ENCODE data around the gene MTHFD1L.
"Not testable (repeated sequence)": the region's sequence is repeated elsewhere in the genome, so short reads cannot be mapped to it uniquely, and the experiment has no call there.

MTHFD1L gene

DNA sequence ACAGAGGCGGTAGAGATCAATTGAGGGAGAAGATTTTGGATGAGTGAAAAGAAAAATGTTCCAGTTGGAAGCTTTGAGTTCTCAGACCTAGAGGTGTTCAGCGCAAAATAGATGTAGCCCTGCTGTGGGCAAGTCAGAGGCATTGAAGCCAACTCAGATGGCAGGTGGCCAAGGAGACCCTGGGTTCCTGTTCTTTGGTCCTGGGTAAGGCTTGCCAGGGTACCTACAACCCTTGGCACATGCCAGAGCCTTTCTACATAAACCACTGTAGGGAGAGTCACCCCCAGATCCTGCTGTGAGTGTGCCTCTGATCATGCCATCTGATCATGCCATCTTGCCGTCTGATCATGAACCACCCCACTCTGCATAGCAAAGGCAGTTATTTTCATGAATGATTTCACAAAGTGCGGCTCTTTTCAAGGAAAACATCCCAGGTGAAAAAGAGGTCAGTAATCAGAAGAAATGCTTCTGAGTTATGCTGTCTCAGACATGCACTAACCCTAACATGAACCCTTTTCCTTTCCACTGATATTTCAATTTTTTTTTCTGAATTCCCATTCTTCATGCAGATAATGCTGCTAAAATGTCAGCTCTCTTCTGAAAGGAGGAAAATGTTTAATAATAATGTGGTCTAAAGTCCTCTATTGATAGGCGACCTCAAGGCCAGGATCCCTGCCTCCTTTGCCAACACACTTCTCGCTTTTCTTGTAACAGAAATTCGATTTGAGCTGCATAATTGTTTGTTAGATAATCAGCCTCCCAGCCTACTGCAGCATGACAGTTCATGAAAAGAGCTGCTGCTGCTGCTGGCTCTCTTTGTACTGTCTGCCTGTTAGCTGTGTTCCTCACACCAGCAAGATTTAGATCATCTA lies 153.6 kb downstream of the MTHFD1L start:
- DNase-seq: no peak

DNA sequence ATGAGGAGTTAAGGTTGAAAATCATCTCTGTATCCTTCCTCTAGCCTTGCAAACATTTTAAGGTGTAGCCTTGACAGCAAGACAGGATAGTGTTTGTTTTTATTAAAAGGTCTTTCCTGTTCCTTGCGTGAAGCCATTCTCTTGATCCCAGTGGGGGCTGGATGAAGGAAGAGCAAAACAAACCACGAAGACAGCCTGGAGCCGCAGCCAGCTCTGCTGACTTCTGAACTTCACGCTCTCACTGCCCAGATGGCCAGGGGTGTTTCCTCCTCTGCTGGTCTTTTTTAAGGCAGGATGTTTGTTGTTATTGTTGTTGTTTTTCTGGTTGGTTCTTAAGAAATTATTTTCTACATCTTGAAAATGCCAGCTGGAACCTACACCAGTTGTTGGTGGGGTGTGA lies 156.4 kb downstream of the MTHFD1L start:
- no peak for DNase-seq

DNA sequence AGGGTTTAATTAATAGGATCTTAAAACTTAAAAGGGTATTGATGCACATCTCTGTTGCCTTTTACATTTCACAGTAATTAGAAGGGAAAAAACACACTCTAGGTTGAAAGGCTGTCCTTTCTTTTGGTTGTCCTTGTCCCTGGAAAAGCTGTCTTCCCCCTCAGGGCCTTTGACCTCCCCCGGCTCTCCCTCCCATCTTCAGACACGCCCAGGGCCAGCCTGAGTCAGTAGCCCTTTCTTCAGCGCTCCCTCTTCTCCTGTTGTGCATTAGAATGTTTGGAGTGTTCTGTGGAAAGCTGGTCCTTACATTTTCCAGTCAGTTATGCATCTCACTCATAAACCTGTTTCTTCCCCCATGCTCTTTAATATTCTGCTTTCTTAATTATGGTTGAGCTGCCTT lies 157.0 kb downstream of the MTHFD1L start:
- DNase-seq: no peak

- DNase-seq: no peak
These were observed 157.8 kb downstream of the MTHFD1L start for GRCh38 chr6:151023342-151023741.

DNA sequence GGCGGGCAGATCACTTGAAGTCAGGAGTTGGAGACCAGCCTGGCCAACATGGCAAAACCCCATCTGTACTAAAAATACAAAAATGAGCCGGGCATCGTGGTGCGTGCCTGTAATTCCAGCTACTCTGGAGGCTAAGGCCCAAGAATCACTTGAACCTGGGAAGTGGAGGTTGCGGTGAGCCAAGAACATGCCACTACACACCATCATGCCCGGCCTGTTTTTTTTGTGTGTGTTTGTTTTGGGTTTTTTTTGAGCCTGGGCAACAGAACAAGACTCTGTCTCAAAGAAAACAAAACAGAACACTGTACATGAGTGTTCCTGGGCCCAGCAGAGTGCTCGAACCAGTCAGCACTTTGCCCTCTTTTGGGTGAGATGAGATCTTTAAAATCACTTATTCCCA lies 159.1 kb downstream of the MTHFD1L start:
- DNase-seq: no peak

GRCh38 chr6:151025076-151025475 lies 159.6 kb downstream of the MTHFD1L start:
- no peak for DNase-seq

GRCh38 chr6:151026041-151026663 lies 160.7 kb downstream of the MTHFD1L start:
- DNase-seq: no peak

- no peak for DNase-seq
These were observed 161.8 kb downstream of the MTHFD1L start for GRCh38 chr6:151027295-151027747.

- DNase-seq: no peak
These were observed 162.7 kb downstream of the MTHFD1L start for GRCh38 chr6:151027936-151028838.

GRCh38 chr6:151029970-151030369 lies 164.5 kb downstream of the MTHFD1L start:
- no peak for DNase-seq

- no peak for DNase-seq
These were observed 166.5 kb downstream of the MTHFD1L start for GRCh38 chr6:151032034-151032433.

GRCh38 chr6:151034825-151035781 lies 169.6 kb downstream of the MTHFD1L start:
- no peak for DNase-seq

- DNase-seq: not testable (repeated sequence)
These were observed 170.8 kb downstream of the MTHFD1L start for GRCh38 chr6:151036211-151036721.

- no peak for DNase-seq
These were observed 171.6 kb downstream of the MTHFD1L start for GRCh38 chr6:151036869-151037680.

DNA sequence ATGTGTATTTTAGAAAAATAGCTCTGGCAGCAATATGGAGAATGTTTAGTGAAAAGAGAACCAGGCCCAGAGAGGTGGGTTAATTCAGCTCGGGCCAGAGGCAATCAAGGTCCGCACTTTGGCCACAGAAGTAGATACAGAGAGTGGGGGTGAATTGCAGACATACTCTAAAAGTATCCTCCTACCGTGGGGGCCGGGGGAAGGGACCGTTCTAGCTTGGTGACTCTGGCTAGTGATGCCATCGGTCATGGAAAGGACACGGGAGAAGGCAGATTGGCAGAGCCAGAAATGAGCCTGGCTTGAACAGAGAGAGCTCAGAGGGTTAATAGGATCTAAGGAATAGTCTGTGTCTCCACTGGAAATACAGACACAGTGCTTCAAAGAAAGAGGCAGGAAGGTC lies 173.1 kb downstream of the MTHFD1L start:
- no peak for DNase-seq

DNA sequence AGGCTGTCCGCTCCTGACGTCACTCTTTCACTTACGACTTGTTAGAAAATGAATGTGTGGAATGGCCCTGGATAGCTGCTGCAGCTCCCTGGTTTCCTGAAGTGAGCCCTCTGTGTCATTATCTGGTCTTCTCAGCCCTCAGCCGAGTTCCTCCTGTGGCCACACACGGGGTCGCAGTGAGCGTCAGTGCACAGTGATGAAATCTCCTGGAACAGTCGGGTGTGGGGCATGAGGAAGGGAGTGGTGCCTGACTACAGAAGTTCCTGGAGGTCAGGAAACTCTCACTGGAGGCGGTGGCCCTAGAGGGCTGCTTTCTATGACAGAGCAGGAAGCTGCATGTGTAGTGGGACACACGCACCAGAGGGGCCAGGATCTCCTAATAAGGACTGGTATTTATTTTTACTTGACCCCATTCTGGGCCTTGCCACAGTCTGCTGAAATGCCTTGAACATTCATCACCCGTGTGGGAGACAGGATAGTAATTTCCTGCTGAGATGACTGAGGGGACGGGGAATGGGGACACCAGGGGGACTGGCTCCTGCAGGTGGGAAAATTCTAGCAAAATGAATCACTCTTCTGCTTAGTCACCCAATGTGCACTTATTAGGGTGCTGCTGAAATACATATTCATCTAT lies 175.5 kb downstream of the MTHFD1L start:
- not testable (repeated sequence) for DNase-seq

DNA sequence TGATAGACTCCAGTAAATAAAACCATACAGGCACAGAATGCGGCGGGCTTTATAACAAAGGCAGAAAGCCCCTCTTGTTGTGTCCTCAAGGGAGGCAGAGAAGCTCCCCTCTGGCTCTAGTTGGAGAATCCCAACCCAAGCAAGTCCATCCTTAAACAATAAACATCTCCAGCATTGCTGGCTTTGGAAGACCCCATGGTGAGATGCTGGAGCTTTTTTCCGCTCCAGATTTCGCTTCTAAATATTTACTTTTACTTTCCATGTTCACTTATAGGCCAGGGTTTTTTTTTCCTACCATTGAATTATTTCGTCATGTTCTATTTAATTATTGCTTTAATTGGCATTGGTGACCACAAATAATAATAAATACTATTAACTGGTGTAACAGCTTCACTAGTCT lies 176.2 kb downstream of the MTHFD1L start:
- DNase-seq: no peak

- not testable (repeated sequence) for DNase-seq
These were observed 177.4 kb downstream of the MTHFD1L start for GRCh38 chr6:151042911-151043330.

DNA sequence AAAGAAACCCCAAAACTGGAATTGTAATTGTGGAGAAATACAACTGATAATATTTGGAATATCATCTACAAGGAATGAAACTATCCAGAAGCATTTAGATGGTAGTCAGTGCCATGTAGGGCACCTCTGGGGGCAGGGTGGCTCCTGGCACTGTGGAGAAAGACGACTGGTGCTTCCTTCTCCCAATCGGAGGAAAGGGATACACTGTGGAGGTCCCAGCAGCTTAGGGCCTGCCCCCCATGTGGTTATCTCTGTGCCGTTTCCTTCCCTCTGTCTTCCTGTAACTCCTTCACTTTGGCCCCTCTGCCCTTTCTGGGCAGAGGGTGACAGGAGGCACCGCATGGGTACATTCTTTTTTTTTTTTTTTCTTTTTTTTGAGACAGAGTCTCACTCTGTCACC lies 178.4 kb downstream of the MTHFD1L start:
- no peak for DNase-seq

Measured in stimulated activated CD4-positive, alpha-beta T cell treated with anti-CD3 and anti-CD28 coated beads, Interleukin-4, amount 100 ng/mL, for 4 hours (primary cell).